CD4-positive, alpha-beta T cell treated with Interferon alpha-2 for 1 hour (primary cell): Measurements from ENCODE around the gene NEO1.
"Not testable (repeated sequence)": the region's sequence is repeated elsewhere in the genome, so short reads cannot be mapped to it uniquely, and the experiment has no call there.

Experiments
- DNase-seq, 2 donors: peaks; one replicate each; pipeline ENCODE4 v3.0.0-alpha.2; 2020 to 2022

Gene NEO1

GRCh38 chr15:73275862-73276261 is 223.6 kb downstream of the NEO1 start:
- no peak for DNase-seq

DNA sequence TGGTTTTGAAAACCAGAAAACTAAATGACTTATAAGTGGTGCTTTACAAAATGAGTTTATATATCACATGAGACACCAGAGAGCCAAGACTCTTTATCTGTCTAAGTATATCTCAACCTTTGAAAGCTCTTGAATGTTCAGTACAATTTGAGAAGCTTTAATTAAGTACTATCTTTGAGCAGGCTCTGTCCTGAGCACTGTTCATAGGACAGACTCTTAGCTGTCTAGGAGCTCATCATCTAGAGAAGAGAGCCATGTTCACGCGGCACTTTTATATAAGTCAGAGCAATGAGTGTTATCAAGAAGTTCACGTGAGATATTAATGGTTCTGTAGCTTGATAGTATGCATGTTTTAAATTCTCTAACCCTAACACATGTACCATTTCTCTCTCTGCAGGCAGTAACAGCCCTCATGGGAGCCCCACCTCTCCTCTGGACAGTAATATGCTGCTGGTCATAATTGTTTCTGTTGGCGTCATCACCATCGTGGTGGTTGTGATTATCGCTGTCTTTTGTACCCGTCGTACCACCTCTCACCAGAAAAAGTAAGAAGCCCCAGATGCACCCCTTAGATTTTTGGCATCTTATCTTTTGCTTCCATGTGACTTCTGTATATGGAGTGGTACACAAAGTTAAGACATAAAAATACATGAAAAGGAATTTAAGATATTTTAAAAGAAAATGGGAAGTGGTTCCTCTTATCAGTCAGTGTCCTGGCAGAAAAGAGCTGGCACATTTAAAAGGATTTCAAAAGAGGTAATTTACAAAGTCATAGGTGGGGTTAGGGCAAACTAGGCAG is 230.5 kb downstream of the NEO1 start:
- no peak for DNase-seq

DNA sequence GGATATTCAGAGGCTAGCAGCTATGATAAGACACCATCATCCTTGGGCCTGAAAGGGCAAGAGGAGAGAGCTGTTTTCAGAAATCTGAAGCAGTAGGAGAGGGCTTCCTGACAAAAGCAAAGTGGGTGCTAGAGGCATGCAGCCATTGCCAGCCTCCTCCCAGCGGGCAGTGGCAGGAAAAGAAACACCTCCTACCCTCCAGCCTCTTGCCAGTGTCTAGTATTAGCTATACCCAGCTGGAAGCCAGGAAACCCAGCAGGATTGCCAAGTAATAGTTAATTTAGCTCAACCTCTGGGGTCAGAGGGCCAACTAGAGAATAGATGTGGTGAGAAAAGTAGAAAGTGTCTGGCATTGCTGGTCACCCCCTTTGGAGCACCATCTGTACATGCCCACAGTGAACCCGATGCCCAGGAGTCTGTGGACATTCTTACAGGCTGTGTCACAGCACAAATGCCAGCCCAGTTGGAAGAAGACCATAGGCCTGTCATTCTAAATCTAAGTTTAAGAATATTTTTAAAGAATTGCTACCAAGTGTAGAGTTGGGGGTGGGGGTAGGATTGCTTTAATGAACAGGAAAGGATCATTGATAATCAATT is 231.2 kb downstream of the NEO1 start:
- no peak for DNase-seq

DNA sequence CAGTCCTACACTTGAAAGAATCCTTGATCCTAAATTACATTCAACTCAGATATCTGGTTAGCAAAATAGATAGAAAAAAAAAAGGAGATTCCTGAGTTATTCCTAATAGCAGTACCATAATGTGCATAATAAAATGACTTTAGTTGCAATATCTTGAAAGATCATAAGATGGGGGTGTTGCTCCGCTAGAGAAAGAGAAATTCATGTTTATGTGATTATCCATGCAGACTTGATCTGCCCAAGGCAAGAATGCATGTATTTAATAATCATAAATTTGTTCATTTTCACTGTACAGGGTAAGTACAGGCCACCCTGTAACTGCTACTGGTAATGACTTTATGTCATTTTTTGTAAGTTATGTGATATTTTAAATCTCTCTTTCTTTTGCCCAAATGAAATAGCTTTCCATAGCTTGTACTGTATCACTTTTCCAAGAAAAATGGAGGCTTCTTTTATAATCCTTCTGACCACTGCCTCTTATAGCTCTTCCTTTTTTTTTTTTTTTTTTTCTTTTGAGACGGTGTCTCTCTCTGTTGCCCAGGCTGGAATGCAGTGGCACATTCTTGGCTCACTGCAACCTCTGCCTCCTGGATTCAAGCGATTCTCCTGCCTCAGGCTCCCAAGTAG is 231.9 kb downstream of the NEO1 start:
- DNase-seq = peak in 1 of 2 donors; percentile 21

- DNase-seq = no peak
These were observed 234.0 kb downstream of the NEO1 start for GRCh38 chr15:73286311-73286710.

DNA sequence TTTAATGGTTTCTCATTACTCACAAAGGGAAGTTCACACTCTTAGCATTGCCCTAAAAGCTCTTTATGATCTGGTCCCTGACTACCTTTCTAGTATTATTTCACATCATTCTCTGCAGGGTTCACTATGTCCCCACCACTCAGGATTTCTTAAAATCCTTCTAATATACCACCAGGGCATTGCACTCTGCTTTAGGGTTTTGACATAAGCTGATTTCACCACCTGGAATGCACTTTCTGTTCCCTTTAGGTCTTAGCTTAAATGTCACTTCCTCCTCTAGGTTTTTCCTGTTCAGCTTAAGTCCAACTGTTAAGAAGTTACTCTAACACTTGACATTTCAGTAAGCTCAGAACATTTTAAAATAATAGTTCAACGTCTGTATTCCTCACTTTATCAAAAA is 234.8 kb downstream of the NEO1 start:
- no peak for DNase-seq

GRCh38 chr15:73291441-73291840 is 239.2 kb downstream of the NEO1 start:
- no peak for DNase-seq

DNA sequence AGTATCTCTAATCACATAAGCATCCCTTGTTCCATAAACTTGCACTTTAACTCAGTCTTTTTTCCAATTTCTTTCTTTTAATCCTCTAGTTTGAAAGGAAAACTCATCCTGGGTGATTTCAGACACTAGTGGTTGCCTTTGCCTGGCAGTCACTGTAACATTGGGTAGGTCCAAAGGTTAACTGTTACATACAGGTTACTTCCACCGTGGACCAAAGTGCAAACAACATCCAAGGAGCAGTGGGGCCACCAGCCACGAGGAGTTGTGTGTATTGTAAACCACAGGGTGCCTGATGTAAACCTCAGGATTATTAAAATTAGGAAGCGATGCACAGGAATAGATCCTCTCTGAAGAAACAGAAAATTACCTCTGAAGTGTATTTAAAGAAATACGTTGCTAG is 241.5 kb downstream of the NEO1 start:
- DNase-seq = no peak

GRCh38 chr15:73295630-73296286 is 243.5 kb downstream of the NEO1 start:
- peak in 1 of 2 donors; percentile 32 for DNase-seq

DNA sequence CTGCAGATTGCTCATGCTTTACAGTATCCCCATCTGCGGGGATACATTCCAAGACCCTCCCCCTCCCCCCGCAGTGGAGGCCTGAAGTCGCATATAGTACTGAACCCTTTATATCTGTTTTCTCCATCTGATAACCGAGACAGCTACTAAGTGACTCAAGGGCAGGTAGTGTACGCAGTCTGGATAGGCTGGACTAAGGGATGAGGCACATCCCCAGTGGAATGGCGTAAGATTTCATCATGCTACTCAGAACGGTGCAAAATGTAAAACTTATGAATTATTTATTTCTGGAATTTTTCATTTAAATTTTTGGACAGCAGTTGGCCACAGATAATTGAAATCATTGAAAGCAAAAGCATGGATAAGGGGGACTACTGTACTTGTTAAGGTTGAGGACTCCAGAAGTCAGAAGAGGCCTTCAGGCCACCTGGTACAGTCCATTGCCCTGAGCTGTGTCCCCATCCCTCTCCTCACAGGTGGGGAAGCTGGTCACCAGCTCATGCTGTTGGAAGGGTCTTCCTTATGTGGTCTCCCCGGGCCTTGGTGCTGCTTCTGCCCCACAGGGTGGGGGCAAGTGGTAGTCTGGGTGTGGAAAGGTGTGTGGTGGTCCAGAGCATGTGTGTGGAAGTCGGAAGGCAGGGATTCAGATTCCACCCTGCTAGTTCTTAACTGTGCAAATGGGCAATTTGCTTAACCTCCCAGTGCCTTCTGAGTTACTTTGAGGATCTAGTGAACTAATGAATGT is 244.5 kb downstream of the NEO1 start:
- no peak for DNase-seq

DNA sequence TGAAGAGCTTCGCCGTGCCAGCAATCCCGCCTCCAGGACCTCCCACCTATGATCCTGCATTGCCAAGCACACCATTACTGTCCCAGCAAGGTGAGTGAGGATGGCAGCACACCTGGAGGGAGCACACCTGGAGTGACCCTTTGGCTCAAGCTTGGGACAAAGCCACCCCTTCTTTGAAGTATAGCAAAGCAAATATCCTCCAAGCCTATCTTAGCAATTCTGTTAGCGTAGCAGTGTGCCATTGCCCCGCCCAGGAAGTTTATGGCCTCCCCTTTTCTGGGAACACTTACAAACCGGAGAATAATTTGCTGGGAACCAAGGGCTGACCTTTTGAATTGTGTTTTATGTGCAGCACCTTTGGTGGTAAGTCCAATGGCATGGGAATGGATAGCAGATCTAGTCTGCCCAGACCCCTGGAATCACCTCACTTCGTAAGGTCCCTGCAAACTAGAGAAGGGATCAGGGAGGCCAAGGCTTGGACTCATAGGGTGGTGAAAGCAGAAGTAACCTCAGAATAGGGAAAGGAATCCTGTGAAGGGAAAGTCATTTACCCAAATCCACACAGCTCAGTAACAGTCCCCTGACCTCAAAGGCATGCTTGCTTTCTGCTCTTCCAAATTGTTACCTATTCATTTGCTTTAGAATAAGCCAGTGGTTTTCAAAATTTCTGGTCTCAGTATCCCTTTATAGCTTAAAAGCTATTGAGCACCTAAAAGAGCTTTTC is 246.4 kb downstream of the NEO1 start:
- no peak for DNase-seq

DNA sequence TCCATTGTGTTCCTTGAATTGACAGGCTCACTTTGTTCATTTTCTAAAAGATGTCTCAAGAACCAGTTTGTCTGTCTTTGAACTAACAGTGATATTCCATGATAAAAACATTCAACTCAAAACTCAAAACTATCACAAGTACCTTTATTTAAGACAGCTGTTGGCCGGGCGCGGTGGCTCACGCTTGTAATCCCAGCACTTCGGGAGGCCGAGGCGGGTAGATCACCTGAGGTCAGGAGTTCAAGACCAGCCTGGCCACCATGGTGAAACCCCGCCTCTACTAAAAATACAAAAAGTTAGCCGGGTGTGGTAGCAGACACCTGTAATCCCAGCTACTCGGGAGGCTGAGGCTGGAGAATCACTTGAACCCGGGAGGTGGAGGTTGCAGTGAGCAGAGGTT is 248.0 kb downstream of the NEO1 start:
- not testable (repeated sequence) for DNase-seq

GRCh38 chr15:73303636-73304035 is 251.4 kb downstream of the NEO1 start:
- no peak for DNase-seq

GRCh38 chr15:73305331-73306211 is 253.3 kb downstream of the NEO1 start:
- peak in 1 of 2 donors; percentile 36 for DNase-seq

DNA sequence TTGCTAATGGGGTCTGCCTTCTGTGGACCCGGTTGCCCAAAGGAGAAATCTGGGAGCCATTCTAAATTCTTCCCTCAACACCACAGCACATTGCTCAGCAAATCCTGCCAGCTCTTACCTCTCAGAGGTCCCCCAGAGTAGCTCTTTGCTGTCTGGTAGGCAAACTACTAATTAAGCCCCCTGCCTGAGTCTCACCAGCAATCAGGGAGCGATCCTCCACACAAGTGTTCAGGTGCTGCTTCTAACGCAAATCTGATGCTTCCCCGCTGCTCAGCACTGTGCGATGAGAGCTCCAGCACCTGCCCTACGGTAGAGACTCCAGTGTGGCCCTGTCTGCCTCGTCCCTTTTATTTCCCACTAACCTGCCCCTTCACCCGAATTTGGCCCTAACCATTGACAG is 256.0 kb downstream of the NEO1 start:
- no peak for DNase-seq

DNA sequence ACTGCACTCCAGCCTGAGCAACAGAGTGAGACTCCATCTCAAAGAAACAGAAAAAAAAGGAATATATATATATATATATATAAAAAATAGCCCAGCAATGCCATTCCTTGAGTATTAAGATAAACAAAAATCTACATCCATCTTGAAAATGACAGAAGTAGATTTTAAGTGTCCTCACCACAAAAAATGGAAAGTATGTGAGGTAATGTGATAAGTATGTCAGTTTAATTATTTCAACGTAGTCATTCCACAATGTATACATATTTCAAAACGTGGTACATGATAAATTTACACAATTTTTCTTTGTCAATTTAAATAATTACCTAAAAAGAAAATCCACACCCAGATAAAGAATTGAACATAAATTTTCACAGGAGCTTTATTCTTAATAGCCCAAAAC is 261.6 kb downstream of the NEO1 start:
- DNase-seq = no peak

DNA sequence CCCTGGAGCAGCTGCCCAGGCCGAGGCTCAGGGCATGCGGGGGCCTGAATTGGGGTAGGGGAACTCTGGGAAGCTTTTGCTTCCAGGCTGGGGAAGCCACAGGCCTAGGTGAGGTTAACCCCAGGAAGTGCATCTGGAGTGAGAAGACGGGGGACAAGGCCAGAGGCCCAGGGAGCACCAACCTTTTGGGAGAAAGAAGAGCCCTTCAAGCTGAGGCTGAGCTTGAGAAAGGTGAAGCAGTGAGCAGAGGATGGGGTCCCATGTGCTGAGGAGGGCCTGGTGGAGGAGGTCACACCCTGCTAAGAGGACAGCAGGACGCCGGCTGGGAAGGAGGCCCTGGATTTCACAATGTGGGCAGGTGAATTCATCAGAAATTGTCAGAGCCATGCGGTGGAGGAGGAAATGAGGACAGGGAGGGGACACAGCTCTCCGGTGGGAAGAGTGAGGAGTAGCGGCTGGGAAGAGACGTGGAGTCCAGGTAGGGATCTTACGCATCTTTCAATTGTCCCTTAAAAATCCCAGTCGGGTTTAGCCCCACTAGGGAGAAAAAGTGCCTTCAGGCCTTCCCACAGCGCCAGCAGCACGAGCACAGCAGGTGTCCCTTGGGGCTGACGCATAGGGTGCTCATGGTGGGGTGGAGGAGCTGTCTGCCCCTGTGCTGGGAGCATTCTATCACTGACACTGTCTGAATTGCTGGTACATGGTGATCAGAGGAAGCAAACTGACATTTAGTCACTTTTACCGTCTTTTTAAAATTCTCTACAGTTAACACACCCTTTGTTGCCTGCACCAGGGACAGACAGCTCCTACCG is 265.6 kb downstream of the NEO1 start:
- DNase-seq = no peak

DNA sequence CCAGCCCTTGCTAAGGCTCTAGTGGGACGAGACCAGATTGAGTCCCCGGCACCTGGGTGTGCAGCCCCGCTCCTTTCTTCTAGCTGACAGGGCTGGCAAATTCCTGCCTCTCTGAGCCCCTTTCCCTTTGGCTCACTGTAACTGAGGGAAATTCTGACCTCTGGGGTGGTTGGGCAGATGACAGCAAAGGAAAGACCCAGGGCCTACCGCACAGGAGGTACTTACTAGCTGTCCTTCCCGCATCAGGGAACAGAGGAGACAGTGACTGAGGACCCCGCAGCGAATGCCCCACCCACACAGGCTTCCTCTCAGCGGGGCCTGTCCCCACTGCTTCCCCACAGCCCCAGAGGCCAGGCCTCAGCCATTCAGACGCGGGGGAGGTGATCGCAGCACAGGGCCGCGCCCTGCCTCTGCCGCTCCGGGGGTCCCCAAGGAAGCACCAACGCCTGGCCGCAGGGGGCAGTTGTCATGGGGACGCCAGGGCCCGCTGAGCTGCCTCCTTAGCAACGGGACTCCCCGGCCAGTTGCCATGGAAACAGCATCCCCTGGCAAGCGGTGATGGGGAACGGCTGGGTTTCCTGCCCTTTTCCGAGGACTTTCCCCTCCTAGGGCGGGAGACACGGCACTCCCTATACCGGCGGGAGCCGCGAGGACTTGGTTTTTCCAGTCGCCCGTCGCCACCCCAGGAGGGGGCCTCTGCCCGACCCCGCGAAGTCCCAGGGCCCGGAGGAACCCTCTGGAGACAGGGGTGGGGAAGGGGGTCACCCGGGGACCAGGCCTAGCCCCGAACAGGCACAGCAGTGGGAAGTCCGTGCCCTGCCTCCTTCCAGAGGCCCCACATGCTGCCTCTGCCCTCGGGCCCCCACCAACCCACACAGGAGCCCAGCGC is 266.4 kb downstream of the NEO1 start:
- peak in 1 of 2 donors; percentile 45 for DNase-seq
